ENCODE measurements around the gene XIST. TPM values are rescaled to one million over a fixed set of nuclear protein-coding genes. Genes with fewer than 3 reads are reported as not detected.
"Not testable (repeated sequence)": the region's sequence is repeated elsewhere in the genome, so short reads cannot be mapped to it uniquely, and the experiment has no call there.

XIST gene
- total RNA-seq: 100 to 1,000 TPM in 1 of 8 experiments, under 1 TPM in 7; 0.04 to 527 (median 0.32) TPM

DNA sequence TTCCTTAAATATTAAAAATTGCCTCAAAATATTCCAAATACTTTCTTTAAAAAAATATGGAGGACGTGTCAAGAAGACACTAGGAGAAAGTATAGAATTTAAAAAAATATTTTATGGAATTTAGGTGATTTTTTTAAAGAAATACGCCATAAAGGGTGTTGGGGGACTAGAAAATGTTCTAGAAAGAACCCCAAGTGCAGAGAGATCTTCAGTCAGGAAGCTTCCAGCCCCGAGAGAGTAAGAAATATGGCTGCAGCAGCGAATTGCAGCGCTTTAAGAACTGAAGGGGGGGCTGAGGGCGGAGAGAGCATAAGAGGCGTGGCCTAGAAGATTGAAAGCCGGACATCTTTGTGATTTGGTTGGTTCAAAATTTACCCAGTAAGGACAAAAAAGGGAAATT, at the start of gene XIST:
XIST (minus strand) TSS at position 248 of the 400 bp plus-strand sequence.
- no peak within 1 kb of the TSS for H3K4me3 ChIP-seq
- WGBS, 10 experiments: 40 to 100% (median 91%) methylated on average over 1 to 8 of the region's 8 CpGs; no CpG with 5 or more reads in 1 of the 10 experiments
- in situ Hi-C loops (cut with MboI; ENCODE audit: low pct_unique_long_range_greater_than_20kb in 2 of 9, low sequenced_read_pairs in 9 of 9, unreplicated experiment in 9 of 9): loop anchor here in 3 of 9 experiments (10.0 to 25.0 kb wide), 4 partner anchors 160 to 285 kb away; no protein-coding TSS in a partner anchor
- peaks cover 3 to 6% of the 10 kb centered on the region in 2 donors for H3K4me1 ChIP-seq (replicated peaks in 1 of 2)
- ATAC-seq (replicated peaks in 6 of 8): no peak
- H3K27ac ChIP-seq: no peak within 1 kb of the TSS

DNA sequence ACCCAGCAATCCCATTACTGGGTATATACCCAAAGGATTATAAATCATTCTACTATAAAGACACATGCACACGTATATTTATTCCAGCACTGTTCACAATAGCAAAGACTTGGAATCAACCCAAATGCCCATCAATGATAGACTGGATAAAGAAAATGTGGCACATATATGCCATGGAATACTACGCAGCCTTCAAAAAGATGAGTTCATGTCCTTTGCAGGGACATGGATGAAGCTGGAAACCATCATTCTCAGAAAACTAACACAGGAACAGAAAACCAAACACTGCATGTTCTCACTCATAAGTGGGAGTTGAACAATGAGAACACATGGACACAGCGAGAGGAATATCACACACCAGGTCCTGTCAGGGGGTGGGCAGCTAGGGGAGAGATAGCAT, 45.8 kb upstream of the XIST start:
- 0 to 43% (median 20%) methylated on average over 1 of the region's 3 CpGs; no CpG with 5 or more reads in 6 of the 10 experiments for WGBS, 10 experiments
- H3K4me3 ChIP-seq; ATAC-seq (replicated peaks in 6 of 8); H3K4me1 ChIP-seq (replicated peaks in 1 of 2); in situ Hi-C loops (cut with MboI; ENCODE audit: low pct_unique_long_range_greater_than_20kb in 2 of 9, low sequenced_read_pairs in 9 of 9, unreplicated experiment in 9 of 9); H3K27ac ChIP-seq: not testable (repeated sequence)

DNA sequence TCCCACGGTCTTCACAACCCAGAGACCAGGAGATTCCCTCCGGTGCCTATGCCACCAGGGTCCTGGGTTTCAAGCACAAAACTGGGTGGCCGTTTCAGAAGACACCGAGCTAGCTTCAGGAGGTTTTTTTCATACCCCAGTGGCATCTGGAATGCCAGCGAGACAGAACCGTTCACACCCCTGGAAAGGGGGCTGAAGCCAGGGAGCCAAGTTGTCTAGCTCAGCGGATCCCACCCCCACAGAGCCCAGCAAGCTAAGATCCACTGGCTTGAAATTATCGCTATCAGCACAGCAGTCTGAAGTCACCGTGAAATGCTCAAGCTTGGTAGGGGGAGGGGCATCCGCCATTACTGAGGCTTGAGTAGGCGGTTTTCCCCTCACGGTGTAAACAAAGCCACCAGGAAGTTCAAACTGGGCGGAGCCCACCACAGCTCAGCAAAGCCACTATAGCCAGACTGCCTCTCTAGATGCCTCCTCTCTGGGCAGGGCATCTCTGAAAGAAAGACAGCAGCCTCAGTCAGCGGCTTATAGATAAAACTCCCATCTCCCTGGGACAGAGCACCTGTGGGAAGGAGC, 40.1 kb upstream of the XIST start:
- H3K4me1 ChIP-seq (replicated peaks in 1 of 2); ATAC-seq (replicated peaks in 6 of 8); H3K27ac ChIP-seq; in situ Hi-C loops (cut with MboI; ENCODE audit: low pct_unique_long_range_greater_than_20kb in 2 of 9, low sequenced_read_pairs in 9 of 9, unreplicated experiment in 9 of 9); H3K4me3 ChIP-seq: not testable (repeated sequence)
- WGBS, 10 experiments: 80% methylated on average over 6 of the region's 14 CpGs; no CpG with 5 or more reads in 9 of the 10 experiments

DNA sequence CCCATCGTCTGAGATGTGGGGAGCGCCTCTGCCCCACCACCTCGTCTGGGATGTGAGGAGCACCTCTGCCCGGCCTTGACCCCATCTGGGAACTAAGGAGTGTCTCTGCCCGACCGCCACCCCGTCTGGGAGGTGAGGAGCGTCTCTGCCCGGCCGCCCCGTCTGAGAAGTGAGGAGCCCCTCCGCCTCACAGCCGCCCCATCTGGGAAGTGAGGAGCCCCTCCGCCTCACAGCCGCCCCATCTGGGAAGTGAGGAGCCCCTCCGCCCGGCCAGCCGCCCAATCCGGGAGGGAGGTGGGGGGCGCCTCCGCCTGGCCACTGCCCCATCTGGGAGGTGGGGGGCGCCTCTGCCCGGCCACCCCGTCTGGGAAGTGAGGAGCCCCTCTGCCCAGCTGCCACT, 29.7 kb upstream of the XIST start:
- ATAC-seq (replicated peaks in 6 of 8); H3K4me1 ChIP-seq (replicated peaks in 1 of 2); in situ Hi-C loops (cut with MboI; ENCODE audit: low pct_unique_long_range_greater_than_20kb in 2 of 9, low sequenced_read_pairs in 9 of 9, unreplicated experiment in 9 of 9); H3K4me3 ChIP-seq; H3K27ac ChIP-seq: not testable (repeated sequence)
- no CpG with 5 or more reads among the region's 24 CpGs for WGBS, 10 experiments

DNA sequence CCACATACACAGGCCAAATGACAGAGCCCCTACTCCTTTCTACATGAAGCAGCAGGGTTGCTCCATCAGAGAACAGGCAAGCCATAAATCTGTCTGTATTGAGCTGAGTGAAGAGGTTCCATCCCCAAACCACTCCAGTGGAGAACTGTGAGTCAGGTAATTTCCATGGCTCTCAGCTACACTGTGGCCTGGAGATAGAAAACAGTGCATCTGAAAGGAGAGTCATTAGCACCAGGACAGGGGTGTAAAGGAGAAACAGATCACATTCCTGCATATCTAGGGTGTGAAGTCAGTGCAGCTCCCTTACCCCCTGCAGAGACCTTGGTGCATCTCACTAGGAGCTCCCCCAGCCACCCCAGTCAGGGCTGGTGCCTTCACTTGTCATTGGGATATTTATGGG, 25.2 kb upstream of the XIST start:
- peak in 3 of 8 experiments; percentile 8 to 75 (median 56) for ATAC-seq (replicated peaks in 6 of 8)
- in situ Hi-C loops (cut with MboI; ENCODE audit: low pct_unique_long_range_greater_than_20kb in 2 of 9, low sequenced_read_pairs in 9 of 9, unreplicated experiment in 9 of 9): no loop called here

DNA sequence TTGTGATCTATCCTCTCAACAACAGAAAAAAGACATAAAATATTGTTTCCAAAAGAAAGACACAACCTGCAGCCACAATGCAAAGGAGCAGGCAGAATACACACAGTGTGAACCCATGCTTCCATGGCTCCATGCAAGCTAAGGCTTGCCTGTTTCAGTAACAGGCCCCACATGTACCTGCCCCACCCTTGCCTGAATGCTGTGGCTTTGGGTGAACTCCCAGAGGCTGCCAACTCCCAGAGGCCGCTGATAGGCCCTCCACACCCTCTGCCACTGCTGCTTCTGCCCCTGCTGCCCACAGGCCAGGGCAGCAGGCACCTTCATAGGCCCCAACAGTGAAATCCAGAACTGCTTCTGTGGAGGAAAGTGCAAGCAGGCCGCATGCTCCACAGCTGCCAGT, 24.4 kb upstream of the XIST start:
- no peak overlapping the region for H3K4me3 ChIP-seq
- H3K4me1 ChIP-seq (replicated peaks in 1 of 2): no peaks in the 10 kb centered on the region
- ATAC-seq (replicated peaks in 6 of 8): peak in 3 of 8 experiments; percentile 19 to 76 (median 76)
- H3K27ac ChIP-seq: no peak overlapping the region
- in situ Hi-C loops (cut with MboI; ENCODE audit: low pct_unique_long_range_greater_than_20kb in 2 of 9, low sequenced_read_pairs in 9 of 9, unreplicated experiment in 9 of 9): no loop called here
- 60 to 86% methylated on average over 1 of the region's 2 CpGs; no CpG with 5 or more reads in 8 of the 10 experiments for WGBS, 10 experiments

More for the DNA sequence above, 25.2 kb upstream of the XIST start:
- Histone ChIP-seq H3K4me3 (no peak overlapping the region), H3K27ac (no peak overlapping the region), H3K4me1 (replicated peaks in 1 of 2) (no peaks in the 10 kb centered on the region)

DNA sequence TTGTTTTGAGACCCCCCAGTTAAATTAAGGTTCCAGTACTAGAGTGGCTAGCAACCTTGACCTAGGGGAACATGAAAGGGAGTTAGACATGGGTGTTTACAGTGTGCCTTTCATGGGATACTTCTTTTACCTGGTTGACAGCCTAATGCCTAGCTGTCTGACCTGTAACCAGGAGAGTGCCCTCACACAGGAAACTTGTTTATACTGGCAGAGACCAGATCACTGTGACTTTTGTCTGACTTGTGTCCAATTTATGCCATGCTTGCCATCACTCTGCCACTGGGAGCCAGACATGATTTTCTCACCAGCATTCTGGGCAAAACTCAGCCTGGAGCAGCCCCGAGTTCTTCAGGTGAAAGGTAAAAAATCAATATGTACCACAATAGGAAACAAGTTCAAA, 16.4 kb upstream of the XIST start:
- WGBS, 10 experiments: 50 to 100% (median 100%) methylated on average over 1 of the region's 1 CpG; no CpG with 5 or more reads in 6 of the 10 experiments
- no peak overlapping the region for H3K27ac ChIP-seq
- H3K4me1 ChIP-seq (replicated peaks in 1 of 2): no peaks in the 10 kb centered on the region
- ATAC-seq (replicated peaks in 6 of 8): no peak
- H3K4me3 ChIP-seq: no peak overlapping the region
- in situ Hi-C loops (cut with MboI; ENCODE audit: low pct_unique_long_range_greater_than_20kb in 2 of 9, low sequenced_read_pairs in 9 of 9, unreplicated experiment in 9 of 9): loop anchor here in 2 of 9 experiments (25.0 kb wide), 2 partner anchors 143 to 268 kb away; no protein-coding TSS in a partner anchor

DNA sequence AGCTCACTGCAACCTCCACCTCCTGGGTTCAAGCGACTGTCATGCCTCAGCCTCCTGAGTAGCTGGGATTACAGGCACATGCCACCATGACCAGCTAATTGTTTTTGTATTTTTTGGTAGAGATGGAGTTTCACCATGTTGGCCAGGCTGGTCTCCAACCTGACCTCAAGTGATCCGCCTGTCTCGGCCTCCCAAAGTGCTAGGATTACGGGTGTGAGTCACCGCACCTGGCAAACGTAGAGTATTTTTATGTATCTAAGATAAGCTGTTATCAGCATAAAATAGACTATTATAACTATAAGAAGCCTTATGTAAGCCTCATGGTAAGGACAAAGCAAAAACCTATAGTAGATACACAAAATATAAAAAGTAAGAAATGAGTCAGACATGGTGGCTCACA, 14.6 kb upstream of the XIST start:
- H3K4me1 ChIP-seq (replicated peaks in 1 of 2): no peaks in the 10 kb centered on the region
- 40 to 100% (median 82%) methylated on average over 1 to 6 of the region's 6 CpGs; no CpG with 5 or more reads in 7 of the 10 experiments for WGBS, 10 experiments
- H3K27ac ChIP-seq: no peak overlapping the region
- no peak overlapping the region for H3K4me3 ChIP-seq
- in situ Hi-C loops (cut with MboI; ENCODE audit: low pct_unique_long_range_greater_than_20kb in 2 of 9, low sequenced_read_pairs in 9 of 9, unreplicated experiment in 9 of 9): loop anchor here in 2 of 9 experiments (25.0 kb wide), 2 partner anchors 145 to 270 kb away; no protein-coding TSS in a partner anchor
- no peak for ATAC-seq (replicated peaks in 6 of 8)

DNA sequence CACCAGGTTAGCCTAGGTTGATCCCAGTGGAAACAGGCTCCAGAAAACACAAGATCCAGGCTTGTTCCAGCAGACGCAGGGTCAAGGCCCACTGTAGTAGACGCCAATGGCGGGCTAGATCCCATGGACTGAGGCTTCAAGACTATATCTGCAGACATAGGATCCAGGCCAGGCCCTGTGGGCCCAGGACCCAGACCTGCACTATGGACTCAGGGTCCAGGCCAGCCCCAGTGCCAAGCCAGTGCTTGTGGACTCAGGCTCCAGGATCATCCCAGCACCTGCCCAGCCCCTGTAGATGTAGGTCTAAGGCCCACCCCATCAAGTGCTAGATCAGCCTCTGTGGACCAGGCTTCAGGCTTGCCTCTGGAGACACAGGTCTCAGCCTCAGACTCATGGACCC, 11.3 kb upstream of the XIST start:
- Histone ChIP-seq H3K4me3 (no peak overlapping the region), H3K4me1 (replicated peaks in 1 of 2) (no peaks in the 10 kb centered on the region), H3K27ac (no peak overlapping the region)
- in situ Hi-C loops (cut with MboI; ENCODE audit: low pct_unique_long_range_greater_than_20kb in 2 of 9, low sequenced_read_pairs in 9 of 9, unreplicated experiment in 9 of 9): loop anchor here in 2 of 9 experiments (25.0 kb wide), 2 partner anchors 148 to 273 kb away; no protein-coding TSS in a partner anchor
- no peak for ATAC-seq (replicated peaks in 6 of 8)
- no CpG with 5 or more reads among the region's 3 CpGs for WGBS, 10 experiments

DNA sequence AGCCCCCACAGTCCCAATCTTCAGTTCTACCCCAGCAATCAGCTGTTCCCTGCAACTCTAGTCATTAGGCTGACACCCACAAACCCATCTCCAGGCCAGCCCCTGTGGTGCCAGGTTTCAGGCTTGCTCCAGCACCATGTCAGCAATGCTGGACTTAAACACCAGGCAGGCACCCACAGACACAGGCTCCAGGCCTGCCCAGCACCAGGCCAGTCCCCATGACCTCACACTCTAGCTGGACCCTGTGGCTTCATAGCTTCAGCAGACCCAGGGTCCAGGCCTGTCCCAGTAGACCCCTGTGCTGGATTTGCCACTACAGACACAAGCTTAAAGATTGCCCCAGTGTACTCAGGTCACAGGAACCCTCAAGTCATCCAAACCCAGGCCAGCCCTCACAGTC, 10.8 kb upstream of the XIST start:
- H3K4me3 ChIP-seq: no peak overlapping the region
- in situ Hi-C loops (cut with MboI; ENCODE audit: low pct_unique_long_range_greater_than_20kb in 2 of 9, low sequenced_read_pairs in 9 of 9, unreplicated experiment in 9 of 9): loop anchor here in 2 of 9 experiments (25.0 kb wide), 2 partner anchors 149 to 274 kb away; no protein-coding TSS in a partner anchor
- no peaks in the 10 kb centered on the region for H3K4me1 ChIP-seq (replicated peaks in 1 of 2)
- no peak for ATAC-seq (replicated peaks in 6 of 8)
- no peak overlapping the region for H3K27ac ChIP-seq

DNA sequence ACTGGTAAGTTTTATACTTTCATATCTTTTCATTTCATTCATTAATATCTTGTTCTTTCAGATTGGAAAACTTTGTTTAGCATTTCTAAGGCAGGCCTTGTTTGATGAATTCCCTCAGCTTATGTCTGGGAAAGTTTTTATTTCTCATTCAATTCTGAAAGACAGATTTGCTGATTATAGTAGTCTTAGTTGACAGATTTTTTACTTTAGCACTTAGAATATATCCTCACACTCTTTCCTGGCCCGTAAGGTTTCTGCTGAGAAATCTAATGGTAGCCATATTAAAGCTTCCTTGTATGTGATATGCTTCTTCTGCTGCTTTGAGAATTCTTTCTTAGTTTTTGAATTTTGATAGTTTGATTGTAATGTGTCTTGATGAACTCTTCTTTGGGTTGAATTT, 7.1 kb upstream of the XIST start:
- no peak overlapping the region for H3K4me3 ChIP-seq
- ATAC-seq (replicated peaks in 6 of 8): no peak
- H3K4me1 ChIP-seq (replicated peaks in 1 of 2): peaks cover 0 to 6% of the 10 kb centered on the region in 2 donors
- H3K27ac ChIP-seq: no peak overlapping the region
- in situ Hi-C loops (cut with MboI; ENCODE audit: low pct_unique_long_range_greater_than_20kb in 2 of 9, low sequenced_read_pairs in 9 of 9, unreplicated experiment in 9 of 9): loop anchor here in 3 of 9 experiments (10.0 to 25.0 kb wide), 4 partner anchors 153 to 278 kb away; no protein-coding TSS in a partner anchor
- WGBS, 10 experiments: 25 to 100% (median 86%) methylated on average over 1 of the region's 1 CpG; no CpG with 5 or more reads in 5 of the 10 experiments

DNA sequence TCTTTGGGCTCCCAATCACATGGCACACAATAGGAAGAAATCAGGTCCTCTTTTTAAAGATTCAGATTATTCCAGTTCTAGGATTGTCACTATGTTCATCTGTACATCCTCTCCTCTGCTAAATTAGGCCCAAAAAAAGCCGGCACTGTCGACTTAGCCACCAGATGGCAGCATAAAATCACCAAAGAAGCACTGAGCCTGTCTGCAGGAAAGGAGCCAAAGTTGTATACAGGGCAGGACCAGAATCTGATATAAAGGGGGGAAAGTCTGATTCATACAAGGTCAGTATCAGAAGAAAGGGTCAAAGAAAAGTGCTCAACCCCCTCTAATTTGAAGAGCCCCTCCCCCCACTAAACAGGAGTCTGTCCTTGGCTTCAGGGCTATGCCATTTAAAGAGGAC, 3.0 kb upstream of the XIST start:
- in situ Hi-C loops (cut with MboI; ENCODE audit: low pct_unique_long_range_greater_than_20kb in 2 of 9, low sequenced_read_pairs in 9 of 9, unreplicated experiment in 9 of 9): loop anchor here in 3 of 9 experiments (10.0 to 25.0 kb wide), 4 partner anchors 157 to 282 kb away; no protein-coding TSS in a partner anchor
- peak; percentile 60 to 83 (median 68) for ATAC-seq (replicated peaks in 6 of 8)
- Histone ChIP-seq H3K4me3 (no peak overlapping the region), H3K27ac (no peak overlapping the region), H3K4me1 (replicated peaks in 1 of 2) (peaks cover 0 to 6% of the 10 kb centered on the region in 2 donors)
- 0% methylated on average over 1 to 2 of the region's 2 CpGs; no CpG with 5 or more reads in 7 of the 10 experiments for WGBS, 10 experiments

DNA sequence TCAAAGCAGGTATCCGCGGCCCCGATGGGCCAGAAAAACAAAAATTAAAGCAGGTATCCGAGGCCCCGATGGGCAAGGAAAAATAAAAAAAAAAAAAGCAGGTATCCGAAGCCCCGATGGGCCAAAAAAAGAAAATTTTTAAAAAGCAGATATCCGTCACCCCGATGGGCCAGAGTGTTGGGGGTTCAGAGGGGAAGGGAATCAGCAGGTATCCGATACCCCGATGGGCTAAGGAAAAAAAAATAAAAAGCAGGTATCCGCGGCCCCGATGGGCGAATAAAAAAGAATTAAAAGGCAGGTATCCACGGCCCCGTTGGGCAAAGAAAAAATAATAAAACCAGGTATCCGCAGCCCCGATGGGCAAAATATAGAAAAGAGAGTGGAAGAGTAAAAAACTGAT, 492 bp downstream of the XIST start:
- in situ Hi-C loops (cut with MboI; ENCODE audit: low pct_unique_long_range_greater_than_20kb in 2 of 9, low sequenced_read_pairs in 9 of 9, unreplicated experiment in 9 of 9): loop anchor here in 3 of 9 experiments (10.0 to 25.0 kb wide), 4 partner anchors 160 to 285 kb away; no protein-coding TSS in a partner anchor
- no peak overlapping the region for H3K4me3 ChIP-seq
- H3K27ac ChIP-seq: no peak overlapping the region
- peaks cover 3 to 6% of the 10 kb centered on the region in 2 donors for H3K4me1 ChIP-seq (replicated peaks in 1 of 2)
- 55 to 100% (median 98%) methylated on average over 4 to 19 of the region's 19 CpGs; no CpG with 5 or more reads in 1 of the 10 experiments for WGBS, 10 experiments
- no peak for ATAC-seq (replicated peaks in 6 of 8)

Data from motor neuron (in vitro differentiated cells).